ENCODE measurements around the gene TMEM204.

The TMEM204 gene

DNA sequence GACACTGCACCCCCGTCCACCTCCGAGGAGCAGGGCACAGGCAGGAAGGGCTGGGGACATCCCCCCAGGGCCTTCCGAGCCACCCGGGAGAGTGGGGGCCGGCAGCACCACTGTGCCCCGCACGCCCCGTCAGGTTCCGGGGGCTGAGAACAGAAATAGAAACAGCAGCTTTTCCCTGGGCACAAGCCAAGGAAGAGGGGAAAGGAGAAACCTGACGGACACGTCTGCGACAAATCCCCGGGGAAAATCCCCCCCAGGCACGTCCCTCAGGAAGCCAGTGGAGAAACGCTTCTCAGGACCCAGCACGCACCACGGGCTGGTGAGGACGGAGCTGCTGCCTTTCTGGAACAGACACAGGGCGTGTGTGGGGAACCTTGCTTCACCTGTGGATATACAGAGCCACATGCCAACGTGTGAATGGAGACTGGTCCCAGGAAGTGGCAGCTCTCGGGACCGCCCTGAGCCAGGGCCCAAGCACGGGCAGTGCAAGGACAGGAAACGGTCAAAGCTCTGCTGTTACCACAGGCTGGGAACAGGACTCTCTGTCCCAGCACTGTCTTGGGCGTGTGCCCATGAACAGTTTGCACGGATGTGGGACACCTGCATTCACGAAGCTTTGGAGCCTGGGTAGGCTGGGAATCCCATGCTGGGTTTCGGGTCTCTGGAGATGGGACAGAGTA is 1.2 kb upstream of the TMEM204 start:
- Histone ChIP-seq H3K36me3 (ENCODE audit: control insufficient read depth, insufficient read depth, low read length) (no peaks in the 10 kb centered on the region), H3K27me3 (replicated peaks; ENCODE audit: control insufficient read depth, insufficient read depth, low read length) (no peaks in the 10 kb centered on the region; the same call in 1 of the 2 replicates), H3K4me3 (replicated peaks; ENCODE audit: low read depth, low read length) (no peak overlapping the region)
- no peak for DNase-seq (ENCODE audit: extremely low read depth, insufficient read length)
- TF ChIP-seq, protein P1, sequence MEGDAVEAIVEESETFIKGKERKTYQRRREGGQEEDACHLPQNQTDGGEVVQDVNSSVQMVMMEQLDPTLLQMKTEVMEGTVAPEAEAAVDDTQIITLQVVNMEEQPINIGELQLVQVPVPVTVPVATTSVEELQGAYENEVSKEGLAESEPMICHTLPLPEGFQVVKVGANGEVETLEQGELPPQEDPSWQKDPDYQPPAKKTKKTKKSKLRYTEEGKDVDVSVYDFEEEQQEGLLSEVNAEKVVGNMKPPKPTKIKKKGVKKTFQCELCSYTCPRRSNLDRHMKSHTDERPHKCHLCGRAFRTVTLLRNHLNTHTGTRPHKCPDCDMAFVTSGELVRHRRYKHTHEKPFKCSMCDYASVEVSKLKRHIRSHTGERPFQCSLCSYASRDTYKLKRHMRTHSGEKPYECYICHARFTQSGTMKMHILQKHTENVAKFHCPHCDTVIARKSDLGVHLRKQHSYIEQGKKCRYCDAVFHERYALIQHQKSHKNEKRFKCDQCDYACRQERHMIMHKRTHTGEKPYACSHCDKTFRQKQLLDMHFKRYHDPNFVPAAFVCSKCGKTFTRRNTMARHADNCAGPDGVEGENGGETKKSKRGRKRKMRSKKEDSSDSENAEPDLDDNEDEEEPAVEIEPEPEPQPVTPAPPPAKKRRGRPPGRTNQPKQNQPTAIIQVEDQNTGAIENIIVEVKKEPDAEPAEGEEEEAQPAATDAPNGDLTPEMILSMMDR (IDR thresholded peaks at IDR 0.05; ENCODE audit: insufficient read depth, low read length, poor library complexity, severe bottlenecking), result no peak

DNA sequence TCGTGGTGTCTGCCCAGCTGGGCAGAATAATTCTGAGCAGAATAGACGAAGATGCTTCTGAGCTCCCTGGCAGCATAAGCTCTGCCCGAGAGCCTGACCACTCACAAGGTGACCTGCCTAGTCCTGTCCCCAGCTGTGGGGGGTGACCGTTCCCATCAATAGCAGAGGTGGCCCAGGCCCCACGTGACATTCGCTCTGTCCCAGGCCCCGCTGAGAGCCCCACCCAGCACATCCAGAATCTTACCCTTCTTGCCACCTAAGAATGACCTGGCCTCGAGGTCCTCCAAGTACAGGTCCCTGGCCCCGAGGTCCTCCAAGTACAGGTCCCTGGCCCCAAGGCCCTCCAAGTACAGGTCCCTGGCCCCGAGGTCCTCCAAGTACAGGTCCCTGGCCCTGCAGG is 695 bp upstream of the TMEM204 start:
- no peak overlapping the region for H3K4me3 ChIP-seq (replicated peaks; ENCODE audit: low read depth, low read length)

DNA sequence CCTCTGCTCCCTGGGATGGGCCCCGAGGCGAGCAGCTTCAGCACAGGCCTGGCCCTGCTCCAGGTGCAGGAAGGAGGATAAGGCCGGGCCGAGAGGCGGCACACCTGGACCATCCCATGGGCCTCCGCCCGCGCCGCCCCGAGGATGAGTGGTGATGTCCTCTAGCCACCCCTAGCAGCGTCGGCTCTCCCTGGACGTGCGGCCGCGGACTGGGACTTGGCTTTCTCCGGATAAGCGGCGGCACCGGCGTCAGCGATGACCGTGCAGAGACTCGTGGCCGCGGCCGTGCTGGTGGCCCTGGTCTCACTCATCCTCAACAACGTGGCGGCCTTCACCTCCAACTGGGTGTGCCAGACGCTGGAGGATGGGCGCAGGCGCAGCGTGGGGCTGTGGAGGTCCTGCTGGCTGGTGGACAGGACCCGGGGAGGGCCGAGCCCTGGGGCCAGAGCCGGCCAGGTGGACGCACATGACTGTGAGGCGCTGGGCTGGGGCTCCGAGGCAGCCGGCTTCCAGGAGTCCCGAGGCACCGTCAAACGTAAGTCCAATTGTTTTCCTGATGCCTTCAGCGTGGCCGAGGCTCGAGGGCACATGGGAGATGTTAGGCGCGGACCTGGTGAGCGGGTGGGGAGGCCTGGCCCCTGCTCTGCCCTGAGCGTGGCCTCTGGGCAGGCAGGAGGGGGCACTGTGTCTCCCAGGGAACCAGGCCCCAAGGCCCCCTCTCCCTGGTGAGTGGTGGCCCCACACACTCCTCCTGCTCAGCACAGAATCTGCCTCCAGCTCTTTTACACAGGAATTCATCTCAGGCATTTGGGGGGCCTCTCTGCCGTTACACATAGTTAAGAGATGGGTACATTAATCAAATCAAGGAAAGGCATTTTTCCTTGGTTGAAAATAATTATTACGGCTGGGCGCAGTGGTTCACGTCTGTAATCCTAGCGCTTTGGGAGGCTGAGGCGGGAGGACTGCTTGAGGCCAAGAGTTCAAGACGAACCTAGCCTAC is 855 bp downstream of the TMEM204 start:
- DNase-seq (ENCODE audit: extremely low read depth, insufficient read length), result no peak
- Histone ChIP-seq H3K4me3 (replicated peaks; ENCODE audit: low read depth, low read length) (no peak overlapping the region), H3K36me3 (ENCODE audit: control insufficient read depth, insufficient read depth, low read length) (no peaks in the 10 kb centered on the region), H3K27me3 (replicated peaks; ENCODE audit: control insufficient read depth, insufficient read depth, low read length) (no peaks in the 10 kb centered on the region; the same call in 1 of the 2 replicates)
- TF ChIP-seq, protein P1 (IDR thresholded peaks at IDR 0.05; ENCODE audit: insufficient read depth, low read length, poor library complexity, severe bottlenecking), result no peak

More for the DNA sequence above, 695 bp upstream of the TMEM204 start:
- no peaks in the 10 kb centered on the region; the same call in 1 of the 2 replicates for H3K27me3 ChIP-seq (replicated peaks; ENCODE audit: control insufficient read depth, insufficient read depth, low read length)
- TF ChIP-seq, protein P1 (IDR thresholded peaks at IDR 0.05; ENCODE audit: insufficient read depth, low read length, poor library complexity, severe bottlenecking), result no peak
- no peak for DNase-seq (ENCODE audit: extremely low read depth, insufficient read length)
- no peaks in the 10 kb centered on the region for H3K36me3 ChIP-seq (ENCODE audit: control insufficient read depth, insufficient read depth, low read length)

DNA sequence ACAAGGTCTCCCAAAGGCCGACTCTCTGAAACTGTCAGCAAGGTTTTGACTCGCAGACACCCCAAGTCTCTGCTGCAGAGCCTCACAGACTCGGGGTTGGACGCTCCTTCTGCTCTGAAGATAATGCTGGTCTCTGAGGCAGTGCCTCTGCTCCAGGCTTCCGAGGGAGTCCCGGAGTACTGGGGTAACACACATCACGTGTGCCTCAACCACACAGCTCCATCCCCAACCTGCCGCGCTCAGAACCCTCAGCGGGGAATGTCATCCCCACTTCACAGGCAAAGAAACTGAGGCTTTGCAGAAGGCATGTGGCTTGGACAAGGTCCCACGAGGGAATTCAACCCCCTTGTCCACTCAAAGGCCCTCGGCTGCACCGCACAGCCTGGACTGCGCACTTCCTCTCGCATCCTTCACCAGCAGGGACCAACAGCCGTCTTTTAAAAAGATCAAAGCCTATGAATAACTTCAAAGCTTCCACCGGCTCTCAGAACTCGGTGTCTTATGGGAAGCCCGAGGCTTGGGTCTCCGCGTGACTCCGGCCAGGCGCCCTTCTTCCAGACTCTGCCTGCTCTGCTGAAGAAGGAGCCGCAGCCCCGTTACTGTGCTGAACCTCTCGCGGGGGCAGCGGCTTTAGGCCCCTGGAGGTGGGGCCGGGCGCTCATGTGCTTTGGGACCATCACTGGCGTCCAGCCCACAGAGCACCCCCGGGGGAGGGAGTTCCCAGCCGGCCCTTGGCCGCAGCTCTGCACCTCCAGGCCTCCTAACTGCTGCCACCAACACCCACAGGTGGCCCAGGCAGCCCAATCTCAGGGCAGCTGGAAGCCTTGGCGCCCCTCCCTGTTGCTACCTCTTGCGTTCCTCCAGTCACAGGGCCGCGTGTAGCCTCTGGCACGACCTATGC is 2.2 kb downstream of the TMEM204 start:
- no peaks in the 10 kb centered on the region; the same call in 1 of the 2 replicates for H3K27me3 ChIP-seq (replicated peaks; ENCODE audit: control insufficient read depth, insufficient read depth, low read length)
- TF ChIP-seq, protein P1 (IDR thresholded peaks at IDR 0.05; ENCODE audit: insufficient read depth, low read length, poor library complexity, severe bottlenecking), result no peak
- no peak overlapping the region for H3K4me3 ChIP-seq (replicated peaks; ENCODE audit: low read depth, low read length)
- no peaks in the 10 kb centered on the region for H3K36me3 ChIP-seq (ENCODE audit: control insufficient read depth, insufficient read depth, low read length)
- no peak for DNase-seq (ENCODE audit: extremely low read depth, insufficient read length)

DNA sequence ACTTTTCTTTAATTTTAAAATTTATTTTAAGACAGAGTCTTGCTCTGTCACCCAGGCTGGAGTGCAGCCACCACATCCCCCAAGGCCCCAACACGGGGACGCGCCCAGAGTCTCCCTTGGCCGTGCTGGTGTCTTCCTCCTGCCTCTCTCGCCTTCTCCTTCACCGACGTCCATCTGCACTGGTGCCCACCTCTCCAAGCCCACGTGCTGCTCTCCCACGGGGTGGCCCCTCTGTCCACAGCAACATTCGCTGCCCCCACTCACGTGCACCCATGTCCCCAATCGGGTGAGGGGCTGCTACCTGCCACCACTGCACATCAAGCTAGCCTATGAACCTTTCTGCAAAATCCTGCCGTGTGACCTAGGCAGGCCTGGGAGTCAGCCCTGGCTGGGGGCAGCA is 3.1 kb downstream of the TMEM204 start:
- no peak for DNase-seq (ENCODE audit: extremely low read depth, insufficient read length)

More for the DNA sequence above, 3.1 kb downstream of the TMEM204 start:
- TF ChIP-seq, protein P1 (IDR thresholded peaks at IDR 0.05; ENCODE audit: insufficient read depth, low read length, poor library complexity, severe bottlenecking), result no peak
- no peak overlapping the region for H3K4me3 ChIP-seq (replicated peaks; ENCODE audit: low read depth, low read length)
- no peaks in the 10 kb centered on the region for H3K36me3 ChIP-seq (ENCODE audit: control insufficient read depth, insufficient read depth, low read length)
- no peaks in the 10 kb centered on the region; the same call in 1 of the 2 replicates for H3K27me3 ChIP-seq (replicated peaks; ENCODE audit: control insufficient read depth, insufficient read depth, low read length)
